HuH-7 (cell line): ENCODE results near the gene FGGY.
A peak's percentile ranks its signal among the peaks of the same experiment; 100 is the strongest.
"Not testable (repeated sequence)": the region's sequence is repeated elsewhere in the genome, so short reads cannot be mapped to it uniquely, and the experiment has no call there.

Experiments
- DNase-seq: peaks from one replicate; pipeline ENCODE4 v3.0.0; 2011; ENCODE audit warnings: low spot score

The FGGY gene

GRCh38 chr1:59484096-59484495 lies 187.2 kb downstream of the FGGY start:
- no peak for DNase-seq

- no peak for DNase-seq
These were observed 188.3 kb downstream of the FGGY start for GRCh38 chr1:59485171-59485570.

- no peak for DNase-seq
These were observed 189.1 kb downstream of the FGGY start for GRCh38 chr1:59485949-59486348.

- no peak for DNase-seq
These were observed 189.7 kb downstream of the FGGY start for GRCh38 chr1:59486615-59487014.

- no peak for DNase-seq
These were observed 190.6 kb downstream of the FGGY start for GRCh38 chr1:59487335-59488031.

GRCh38 chr1:59492500-59492899 lies 195.6 kb downstream of the FGGY start:
- no peak for DNase-seq

GRCh38 chr1:59494145-59494833 lies 197.4 kb downstream of the FGGY start:
- DNase-seq: no peak

- not testable (repeated sequence) for DNase-seq
These were observed 199.3 kb downstream of the FGGY start for GRCh38 chr1:59496156-59496555.

GRCh38 chr1:59497616-59498015 lies 200.7 kb downstream of the FGGY start:
- DNase-seq: no peak

GRCh38 chr1:59498640-59499039 lies 201.7 kb downstream of the FGGY start:
- DNase-seq: no peak

- DNase-seq: no peak
These were observed 202.5 kb downstream of the FGGY start for GRCh38 chr1:59499273-59499942.

GRCh38 chr1:59499943-59500569 lies 203.2 kb downstream of the FGGY start:
- no peak for DNase-seq

- DNase-seq: no peak
These were observed 204.3 kb downstream of the FGGY start for GRCh38 chr1:59500950-59501742.

GRCh38 chr1:59502009-59502691 lies 205.3 kb downstream of the FGGY start:
- no peak for DNase-seq

- DNase-seq: no peak
These were observed 207.4 kb downstream of the FGGY start for GRCh38 chr1:59504276-59504675.

GRCh38 chr1:59505596-59506028 lies 208.7 kb downstream of the FGGY start:
- DNase-seq: no peak

- DNase-seq: peak; percentile 39
These were observed 210.1 kb downstream of the FGGY start for GRCh38 chr1:59506952-59507351.

GRCh38 chr1:59509341-59509875 lies 212.5 kb downstream of the FGGY start:
- DNase-seq: no peak

- DNase-seq: no peak
These were observed 213.4 kb downstream of the FGGY start for GRCh38 chr1:59510249-59510648.

- peak; percentile 15 for DNase-seq
These were observed 214.9 kb downstream of the FGGY start for GRCh38 chr1:59511476-59512465.
